ENCODE data around the gene CD82.

- TF ChIP-seq YY1 (IDR thresholded peaks at IDR 0.05; ENCODE audit: insufficient read depth, insufficient read length) (no peak), ZNF274 (IDR thresholded peaks at IDR 0.05; ENCODE audit: low read depth, low read length) (no peak)
Observed at GRCh38 chr11:44620328-44620725, 54.9 kb downstream of the CD82 start.

Measured in NT2/D1 (cell line).